GM12878 (cell line): ENCODE results near the gene SPAG17.

Experiments used
- CBX5 ChIP-seq: sonication (generic); IDR thresholded peaks from 2 replicates; pipeline ENCODE4 v1.6.1; 2016; ENCODE audit warnings: low read depth, moderate library complexity, mild to moderate bottlenecking, inconsistent platforms
- CREB1 ChIP-seq: IDR thresholded peaks from 2 replicates; pipeline ENCODE4 v1.6.1; 2012; ENCODE audit warnings: low read depth, mild to moderate bottlenecking, inconsistent platforms
- ETV6 ChIP-seq, 2 experiments: fragments of 450-650 bp in 1 of 2; IDR thresholded peaks in 1 of 2; conservative IDR thresholded peaks in 1 of 2; 2 replicates each; pipeline ENCODE4 v1.6.1; 2014; ENCODE audit warnings: antibody characterized with exemption in 1 of 2, borderline replicate concordance in 1 of 2, low read depth in 1 of 2, mild to moderate bottlenecking in 1 of 2, moderate library complexity in 1 of 2
- PKNOX1 ChIP-seq: fragments of 450-650 bp; IDR thresholded peaks from 2 replicates; pipeline ENCODE4 v1.6.1; 2016; ENCODE audit warnings: mild to moderate bottlenecking
- POLR2A ChIP-seq: IDR thresholded peaks from 2 replicates; pipeline ENCODE4 v1.6.1; 2011; ENCODE audit warnings: low read depth, mild to moderate bottlenecking, low read length
- POLR2AphosphoS5 ChIP-seq: IDR thresholded peaks from 2 replicates; pipeline ENCODE4 v1.6.1; 2011; ENCODE audit warnings: mild to moderate bottlenecking, low read length, inconsistent platforms
- RAD21 ChIP-seq: IDR thresholded peaks from 2 replicates; pipeline ENCODE4 v1.6.1; 2011; ENCODE audit warnings: mild to moderate bottlenecking, low read depth, low read length, moderate library complexity; ENCODE audit not compliant: insufficient read depth
- TAF1 ChIP-seq: IDR thresholded peaks from 2 replicates; pipeline ENCODE4 v1.6.1; 2011; ENCODE audit warnings: mild to moderate bottlenecking, low read depth, low read length, borderline replicate concordance
- TF ChIP-seq, protein P1 (sequence below): fragments of 450-650 bp; formaldehyde crosslinking; IDR thresholded peaks from 2 replicates; pipeline ENCODE4 v1.5.0; 2022; ENCODE audit warnings: mild to moderate bottlenecking, missing genetic modification characterization
- TF ChIP-seq, protein P2 (sequence below): IDR thresholded peaks from 2 replicates; pipeline ENCODE4 v1.6.1; 2012; ENCODE audit warnings: mild to moderate bottlenecking, low read depth, low read length
- TF ChIP-seq, protein P3 (sequence below), 3 experiments: IDR thresholded peaks in 2 of 3; conservative IDR thresholded peaks in 1 of 3; 2 replicates each; pipeline ENCODE4 v1.5.1; 2011; ENCODE audit warnings: low read depth in 3 of 3, low read length in 3 of 3, mild to moderate bottlenecking in 3 of 3, control low read depth in 2 of 3, moderate library complexity in 2 of 3, inconsistent platforms in 1 of 3, mixed read lengths in 1 of 3; ENCODE audit not compliant: control insufficient read depth in 2 of 3, insufficient read depth in 1 of 3; ENCODE audit errors: extremely low read depth in 1 of 3

- TF ChIP-seq CREB1 = no peak
- TF ChIP-seq, protein P1, sequence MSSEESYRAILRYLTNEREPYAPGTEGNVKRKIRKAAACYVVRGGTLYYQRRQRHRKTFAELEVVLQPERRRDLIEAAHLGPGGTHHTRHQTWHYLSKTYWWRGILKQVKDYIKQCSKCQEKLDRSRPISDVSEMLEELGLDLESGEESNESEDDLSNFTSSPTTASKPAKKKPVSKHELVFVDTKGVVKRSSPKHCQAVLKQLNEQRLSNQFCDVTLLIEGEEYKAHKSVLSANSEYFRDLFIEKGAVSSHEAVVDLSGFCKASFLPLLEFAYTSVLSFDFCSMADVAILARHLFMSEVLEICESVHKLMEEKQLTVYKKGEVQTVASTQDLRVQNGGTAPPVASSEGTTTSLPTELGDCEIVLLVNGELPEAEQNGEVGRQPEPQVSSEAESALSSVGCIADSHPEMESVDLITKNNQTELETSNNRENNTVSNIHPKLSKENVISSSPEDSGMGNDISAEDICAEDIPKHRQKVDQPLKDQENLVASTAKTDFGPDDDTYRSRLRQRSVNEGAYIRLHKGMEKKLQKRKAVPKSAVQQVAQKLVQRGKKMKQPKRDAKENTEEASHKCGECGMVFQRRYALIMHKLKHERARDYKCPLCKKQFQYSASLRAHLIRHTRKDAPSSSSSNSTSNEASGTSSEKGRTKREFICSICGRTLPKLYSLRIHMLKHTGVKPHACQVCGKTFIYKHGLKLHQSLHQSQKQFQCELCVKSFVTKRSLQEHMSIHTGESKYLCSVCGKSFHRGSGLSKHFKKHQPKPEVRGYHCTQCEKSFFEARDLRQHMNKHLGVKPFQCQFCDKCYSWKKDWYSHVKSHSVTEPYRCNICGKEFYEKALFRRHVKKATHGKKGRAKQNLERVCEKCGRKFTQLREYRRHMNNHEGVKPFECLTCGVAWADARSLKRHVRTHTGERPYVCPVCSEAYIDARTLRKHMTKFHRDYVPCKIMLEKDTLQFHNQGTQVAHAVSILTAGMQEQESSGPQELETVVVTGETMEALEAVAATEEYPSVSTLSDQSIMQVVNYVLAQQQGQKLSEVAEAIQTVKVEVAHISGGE (CRISPR knock-in tag) = no peak
- no peak for TF ChIP-seq ETV6 (conservative IDR thresholded peaks at IDR 0.05 in 1 of 2, IDR thresholded peaks at IDR 0.05 in 1 of 2; ENCODE audit: borderline replicate concordance in 1 of 2, low read depth in 1 of 2)
- no peak for TF ChIP-seq POLR2AphosphoS5
- no peak for TF ChIP-seq CBX5
- TF ChIP-seq, protein P2, sequence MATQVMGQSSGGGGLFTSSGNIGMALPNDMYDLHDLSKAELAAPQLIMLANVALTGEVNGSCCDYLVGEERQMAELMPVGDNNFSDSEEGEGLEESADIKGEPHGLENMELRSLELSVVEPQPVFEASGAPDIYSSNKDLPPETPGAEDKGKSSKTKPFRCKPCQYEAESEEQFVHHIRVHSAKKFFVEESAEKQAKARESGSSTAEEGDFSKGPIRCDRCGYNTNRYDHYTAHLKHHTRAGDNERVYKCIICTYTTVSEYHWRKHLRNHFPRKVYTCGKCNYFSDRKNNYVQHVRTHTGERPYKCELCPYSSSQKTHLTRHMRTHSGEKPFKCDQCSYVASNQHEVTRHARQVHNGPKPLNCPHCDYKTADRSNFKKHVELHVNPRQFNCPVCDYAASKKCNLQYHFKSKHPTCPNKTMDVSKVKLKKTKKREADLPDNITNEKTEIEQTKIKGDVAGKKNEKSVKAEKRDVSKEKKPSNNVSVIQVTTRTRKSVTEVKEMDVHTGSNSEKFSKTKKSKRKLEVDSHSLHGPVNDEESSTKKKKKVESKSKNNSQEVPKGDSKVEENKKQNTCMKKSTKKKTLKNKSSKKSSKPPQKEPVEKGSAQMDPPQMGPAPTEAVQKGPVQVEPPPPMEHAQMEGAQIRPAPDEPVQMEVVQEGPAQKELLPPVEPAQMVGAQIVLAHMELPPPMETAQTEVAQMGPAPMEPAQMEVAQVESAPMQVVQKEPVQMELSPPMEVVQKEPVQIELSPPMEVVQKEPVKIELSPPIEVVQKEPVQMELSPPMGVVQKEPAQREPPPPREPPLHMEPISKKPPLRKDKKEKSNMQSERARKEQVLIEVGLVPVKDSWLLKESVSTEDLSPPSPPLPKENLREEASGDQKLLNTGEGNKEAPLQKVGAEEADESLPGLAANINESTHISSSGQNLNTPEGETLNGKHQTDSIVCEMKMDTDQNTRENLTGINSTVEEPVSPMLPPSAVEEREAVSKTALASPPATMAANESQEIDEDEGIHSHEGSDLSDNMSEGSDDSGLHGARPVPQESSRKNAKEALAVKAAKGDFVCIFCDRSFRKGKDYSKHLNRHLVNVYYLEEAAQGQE = no peak
- no peak for TF ChIP-seq RAD21
- no peak for TF ChIP-seq PKNOX1
- TF ChIP-seq, protein P3, sequence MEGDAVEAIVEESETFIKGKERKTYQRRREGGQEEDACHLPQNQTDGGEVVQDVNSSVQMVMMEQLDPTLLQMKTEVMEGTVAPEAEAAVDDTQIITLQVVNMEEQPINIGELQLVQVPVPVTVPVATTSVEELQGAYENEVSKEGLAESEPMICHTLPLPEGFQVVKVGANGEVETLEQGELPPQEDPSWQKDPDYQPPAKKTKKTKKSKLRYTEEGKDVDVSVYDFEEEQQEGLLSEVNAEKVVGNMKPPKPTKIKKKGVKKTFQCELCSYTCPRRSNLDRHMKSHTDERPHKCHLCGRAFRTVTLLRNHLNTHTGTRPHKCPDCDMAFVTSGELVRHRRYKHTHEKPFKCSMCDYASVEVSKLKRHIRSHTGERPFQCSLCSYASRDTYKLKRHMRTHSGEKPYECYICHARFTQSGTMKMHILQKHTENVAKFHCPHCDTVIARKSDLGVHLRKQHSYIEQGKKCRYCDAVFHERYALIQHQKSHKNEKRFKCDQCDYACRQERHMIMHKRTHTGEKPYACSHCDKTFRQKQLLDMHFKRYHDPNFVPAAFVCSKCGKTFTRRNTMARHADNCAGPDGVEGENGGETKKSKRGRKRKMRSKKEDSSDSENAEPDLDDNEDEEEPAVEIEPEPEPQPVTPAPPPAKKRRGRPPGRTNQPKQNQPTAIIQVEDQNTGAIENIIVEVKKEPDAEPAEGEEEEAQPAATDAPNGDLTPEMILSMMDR (IDR thresholded peaks at IDR 0.05 in 2 of 3, conservative IDR thresholded peaks at IDR 0.05 in 1 of 3; ENCODE audit: control insufficient read depth in 2 of 3, extremely low read depth in 1 of 3, insufficient read depth in 1 of 3, low read depth in 3 of 3, low read length in 3 of 3) = no peak
- TF ChIP-seq POLR2A = no peak
- no peak for TF ChIP-seq TAF1
These were observed 103.6 kb downstream of the SPAG17 start for GRCh38 chr1:118081387-118081786.
